HG02571 (cell line): ENCODE data around the gene TWIST1.

Experiments used
- ATAC-seq: cut with Tn5 transposase; IDR thresholded peaks from one replicate; pipeline ENCODE4 v1.9.1; 2021; ENCODE audit warnings: mild to moderate bottlenecking, moderate library complexity; ENCODE audit not compliant: unreplicated experiment

TWIST1 gene

DNA sequence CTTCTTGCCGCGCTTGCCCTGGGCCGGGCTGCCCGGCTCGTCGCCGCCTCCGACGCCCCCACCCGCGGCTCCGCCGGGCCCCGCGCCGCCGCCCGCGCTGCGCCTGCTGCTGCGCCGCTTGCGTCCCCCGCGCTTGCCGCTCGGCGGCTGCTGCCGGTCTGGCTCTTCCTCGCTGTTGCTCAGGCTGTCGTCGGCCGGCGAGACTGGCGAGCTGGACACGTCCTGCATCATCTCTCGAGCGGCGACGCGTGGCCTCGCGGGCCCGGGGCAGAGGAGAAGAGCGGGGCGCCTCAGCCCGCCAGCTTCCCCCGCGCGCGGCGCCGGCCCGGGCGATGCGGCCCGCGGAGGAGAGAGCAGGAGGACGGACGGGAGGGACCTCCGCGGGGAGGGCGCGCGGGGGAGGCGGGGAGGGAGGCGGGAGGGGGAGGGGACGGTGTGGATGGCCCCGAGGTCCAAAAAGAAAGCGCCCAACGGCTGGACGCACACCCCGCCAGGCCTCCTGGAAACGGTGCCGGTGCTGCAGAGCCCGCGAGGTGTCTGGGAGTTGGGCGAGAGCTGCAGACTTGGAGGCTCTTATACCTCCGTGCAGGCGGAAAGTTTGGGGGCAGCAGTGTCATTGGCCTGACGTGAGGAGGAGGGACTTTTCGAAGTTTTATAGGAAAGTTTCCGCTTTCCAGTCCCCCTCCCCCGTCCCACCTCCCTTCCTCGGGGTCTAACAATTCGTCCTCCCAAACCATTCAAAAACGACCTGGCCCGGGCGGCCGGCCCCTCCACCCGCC is at the start of gene TWIST1:
Gene TWIST1, minus strand, starts transcription at position 546 of the 779 bp plus-strand sequence. Its CDS starts 315 bp downstream, at position 231.
- ATAC-seq: no peak

DNA sequence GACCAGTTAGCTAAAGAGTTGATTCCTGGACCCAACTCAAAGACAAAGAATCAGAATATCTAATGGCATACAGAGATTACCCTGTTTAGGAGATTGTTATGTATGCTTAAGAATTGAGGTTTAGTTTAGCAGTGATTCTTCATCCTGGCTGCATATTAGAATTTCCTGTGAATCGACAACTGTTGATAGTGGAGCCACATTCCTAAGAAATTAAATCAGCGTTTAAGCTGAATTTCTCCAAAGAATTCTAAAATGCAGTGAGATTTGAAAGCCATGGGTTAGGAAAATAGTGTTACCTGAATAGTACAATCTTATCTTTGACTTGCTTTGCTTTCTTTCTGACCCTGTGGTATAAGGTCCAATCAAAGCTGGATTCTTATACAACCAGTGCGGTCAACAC is 44.2 kb upstream of the TWIST1 start:
- ATAC-seq: no peak

DNA sequence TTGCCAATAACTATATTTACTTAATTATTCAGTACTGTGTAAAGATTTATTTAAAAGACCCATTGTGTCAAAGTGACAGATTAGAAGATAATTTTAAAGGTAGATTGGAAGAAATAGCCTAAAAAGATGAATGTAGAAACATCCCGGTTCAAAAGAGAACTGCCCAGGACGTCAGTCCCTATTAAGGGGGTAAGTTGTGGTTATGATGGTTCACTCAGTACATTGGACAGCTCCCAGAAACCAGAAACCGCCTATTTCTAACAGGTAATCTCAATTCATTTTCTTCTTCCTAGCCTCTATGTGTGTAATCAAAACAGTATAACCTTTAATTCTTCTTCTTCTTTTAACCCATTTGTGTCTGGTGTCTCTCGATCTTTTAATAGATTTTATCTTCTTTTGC is 29.3 kb upstream of the TWIST1 start:
- no peak for ATAC-seq

DNA sequence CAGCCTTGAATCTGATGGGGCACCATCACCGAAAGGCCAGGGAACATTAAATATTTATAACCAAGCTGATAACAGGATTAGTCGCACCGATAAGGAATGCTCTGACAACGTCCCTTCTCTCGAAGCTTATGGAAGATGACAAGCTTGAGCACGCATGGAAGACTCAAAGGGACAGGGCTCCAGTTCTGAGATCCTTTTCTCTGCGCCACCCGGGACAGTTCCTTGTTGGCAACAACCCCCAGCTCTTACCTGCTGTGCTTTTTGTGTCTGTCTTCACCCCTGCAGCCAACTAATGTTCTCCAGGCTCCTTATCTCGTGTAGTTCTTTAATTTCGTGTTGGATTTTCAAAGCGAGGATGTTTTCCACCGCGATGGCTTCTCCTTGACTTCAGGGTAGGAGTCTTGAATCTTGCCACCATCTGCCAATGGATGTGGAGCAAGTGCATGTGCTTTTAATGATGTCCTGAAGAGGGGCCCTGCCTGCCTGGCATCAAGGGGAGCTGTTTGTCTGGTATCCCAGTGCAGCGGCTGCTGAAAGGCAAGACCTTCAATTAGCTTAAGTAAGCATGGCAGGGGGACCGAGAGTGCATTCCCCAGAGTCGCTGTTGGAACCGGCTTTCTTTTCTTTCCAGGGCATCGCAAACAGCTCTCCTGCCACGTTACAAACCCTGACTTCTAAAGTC is 28.1 kb upstream of the TWIST1 start:
- no peak for ATAC-seq

- ATAC-seq: no peak
Observed at GRCh38 chr7:19144661-19145433, 27.4 kb upstream of the TWIST1 start, which contains the start of gene FERD3L. FERD3L (minus strand) TSS chr7:19145421; CDS start chr7:19145362, 59 bp downstream.

GRCh38 chr7:19143881-19144574 is 26.6 kb upstream of the TWIST1 start:
- no peak for ATAC-seq

DNA sequence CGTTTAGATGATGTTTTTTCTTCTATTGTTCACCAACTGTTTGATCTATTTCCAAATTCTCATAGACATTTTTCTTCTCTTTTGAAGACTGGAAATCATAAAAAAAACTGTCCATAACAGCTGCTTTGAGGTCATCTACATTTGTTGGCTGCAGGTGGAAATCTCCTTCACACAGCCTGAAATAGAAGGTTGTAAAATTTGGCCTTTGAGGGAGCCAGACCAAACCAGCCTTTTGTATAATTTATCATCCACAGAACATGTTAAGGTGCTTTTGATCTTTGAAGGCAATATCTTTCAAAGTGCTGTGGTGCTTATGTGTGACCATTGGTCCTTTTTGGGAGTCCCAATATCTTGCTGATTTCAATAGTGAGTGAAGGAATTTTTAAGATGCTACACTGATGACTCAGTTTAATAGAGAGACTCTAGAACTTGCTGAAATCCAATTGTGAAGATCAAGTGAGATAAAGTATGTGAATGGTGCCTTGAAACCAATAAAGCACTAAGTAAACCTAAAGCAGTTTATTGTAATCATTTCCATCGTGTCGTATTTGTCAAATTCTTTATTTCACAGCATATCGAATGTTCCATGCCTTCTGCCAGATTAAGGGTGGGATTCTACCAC is 22.4 kb upstream of the TWIST1 start:
- no peak for ATAC-seq

- ATAC-seq: no peak
Observed at GRCh38 chr7:19133886-19134285, 16.4 kb upstream of the TWIST1 start.

DNA sequence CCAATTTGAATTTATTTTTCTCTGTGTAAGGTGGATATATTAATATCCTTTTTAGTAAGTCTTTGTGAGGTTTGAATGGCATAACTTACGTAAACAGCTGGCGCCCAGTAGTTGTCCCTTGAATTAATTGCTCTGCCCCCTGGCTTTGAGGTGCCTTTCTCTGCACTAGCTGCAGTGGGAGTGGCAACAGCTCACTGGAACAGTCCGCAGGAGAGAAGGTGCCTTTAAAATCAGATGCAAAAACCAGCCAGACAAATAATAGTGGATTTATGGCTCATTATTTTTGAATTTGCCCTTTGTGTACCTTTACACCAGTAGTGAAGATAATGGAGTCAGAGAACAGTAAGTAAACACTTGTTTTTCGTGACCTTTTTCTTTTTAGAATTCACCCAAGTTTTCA is 16.0 kb upstream of the TWIST1 start:
- ATAC-seq: no peak

GRCh38 chr7:19128856-19129255 is 11.4 kb upstream of the TWIST1 start:
- no peak for ATAC-seq

GRCh38 chr7:19121977-19122588 is 4.6 kb upstream of the TWIST1 start:
- ATAC-seq: no peak

DNA sequence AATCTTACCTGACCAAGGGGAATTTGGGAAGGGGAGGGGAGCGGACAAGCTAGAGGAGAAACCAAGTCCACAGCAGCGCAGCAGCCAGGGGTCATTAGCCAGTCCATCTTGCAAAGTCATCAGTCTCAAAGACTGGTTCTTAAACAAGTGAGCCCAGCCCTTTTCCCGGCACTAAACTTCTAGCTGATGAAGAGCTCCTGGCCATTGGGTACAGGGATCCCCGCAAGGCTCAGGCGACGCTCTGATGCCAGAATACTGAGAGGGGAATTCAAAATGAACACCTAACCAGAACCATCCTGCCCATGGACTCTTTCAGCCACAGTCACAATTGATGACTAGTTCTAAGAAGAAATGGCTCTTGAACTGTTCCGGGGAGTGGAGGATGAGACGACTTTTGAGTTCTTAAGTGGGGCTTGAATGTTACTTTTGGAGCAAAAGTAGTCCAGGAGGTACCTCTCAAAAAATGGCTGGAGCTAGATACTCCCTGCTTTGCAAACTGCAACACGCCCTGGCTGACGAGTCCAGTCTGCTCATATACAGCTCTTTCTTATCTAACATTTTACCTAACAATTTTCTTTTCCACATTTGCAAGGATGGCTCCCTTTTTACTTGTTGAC is 2.5 kb upstream of the TWIST1 start:
- no peak for ATAC-seq

DNA sequence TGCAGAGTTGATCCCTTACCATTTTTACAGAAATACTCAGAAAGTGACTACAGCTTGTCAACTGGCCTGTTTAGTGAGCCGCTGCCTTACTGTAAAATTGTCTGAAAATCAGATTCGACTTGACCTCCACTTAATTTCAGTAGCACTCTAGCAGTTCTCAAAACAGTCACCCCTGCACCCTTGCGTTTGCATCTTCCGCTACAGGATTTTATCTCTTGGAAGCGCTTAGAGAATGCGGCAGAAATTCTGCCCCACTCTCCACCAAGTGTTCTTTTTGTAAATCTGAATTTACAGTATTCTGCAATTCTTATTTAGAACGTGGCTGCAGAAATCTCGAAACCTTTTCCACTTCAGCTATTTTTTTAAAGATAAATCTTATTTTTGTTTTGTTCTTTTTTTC is 1.9 kb upstream of the TWIST1 start:
- no peak for ATAC-seq

GRCh38 chr7:19118636-19119371 is 1.4 kb upstream of the TWIST1 start:
- no peak for ATAC-seq

DNA sequence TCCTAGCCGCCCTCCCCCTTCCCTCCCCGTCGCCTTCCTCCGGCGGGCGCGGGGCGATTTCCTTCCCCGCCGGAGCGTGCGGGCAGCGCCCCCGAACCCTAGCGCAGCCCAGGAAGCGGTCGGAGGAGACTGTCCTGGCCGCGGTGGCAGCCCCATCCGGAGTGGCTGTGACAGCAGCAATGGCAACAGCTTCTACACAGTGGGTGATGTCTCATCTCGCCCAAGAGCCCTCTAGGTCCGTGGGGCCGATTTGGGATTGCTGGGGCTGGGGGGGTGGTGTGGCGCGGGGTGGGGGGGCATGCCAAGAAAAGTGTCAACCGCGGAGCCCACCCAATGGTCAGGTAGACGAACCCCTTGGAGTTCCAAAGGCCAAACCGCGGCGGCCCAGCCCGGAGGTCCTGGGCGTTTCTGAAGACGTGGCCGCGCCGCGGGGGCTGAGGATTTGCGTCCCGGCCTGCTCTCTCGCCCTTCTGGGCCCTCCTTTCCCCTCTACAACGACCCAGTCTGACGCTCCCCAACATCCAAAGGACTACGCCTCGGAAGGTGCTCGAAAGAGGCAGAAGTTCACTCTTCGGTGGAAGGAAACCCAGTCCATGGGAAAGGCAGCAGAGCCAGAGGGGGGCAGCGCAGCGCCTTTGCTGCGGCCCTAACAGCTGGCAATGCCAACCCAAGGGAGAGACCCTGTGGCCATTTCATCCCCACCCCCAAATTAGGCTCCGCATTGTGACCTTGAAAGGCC is 603 bp upstream of the TWIST1 start:
- no peak for ATAC-seq

DNA sequence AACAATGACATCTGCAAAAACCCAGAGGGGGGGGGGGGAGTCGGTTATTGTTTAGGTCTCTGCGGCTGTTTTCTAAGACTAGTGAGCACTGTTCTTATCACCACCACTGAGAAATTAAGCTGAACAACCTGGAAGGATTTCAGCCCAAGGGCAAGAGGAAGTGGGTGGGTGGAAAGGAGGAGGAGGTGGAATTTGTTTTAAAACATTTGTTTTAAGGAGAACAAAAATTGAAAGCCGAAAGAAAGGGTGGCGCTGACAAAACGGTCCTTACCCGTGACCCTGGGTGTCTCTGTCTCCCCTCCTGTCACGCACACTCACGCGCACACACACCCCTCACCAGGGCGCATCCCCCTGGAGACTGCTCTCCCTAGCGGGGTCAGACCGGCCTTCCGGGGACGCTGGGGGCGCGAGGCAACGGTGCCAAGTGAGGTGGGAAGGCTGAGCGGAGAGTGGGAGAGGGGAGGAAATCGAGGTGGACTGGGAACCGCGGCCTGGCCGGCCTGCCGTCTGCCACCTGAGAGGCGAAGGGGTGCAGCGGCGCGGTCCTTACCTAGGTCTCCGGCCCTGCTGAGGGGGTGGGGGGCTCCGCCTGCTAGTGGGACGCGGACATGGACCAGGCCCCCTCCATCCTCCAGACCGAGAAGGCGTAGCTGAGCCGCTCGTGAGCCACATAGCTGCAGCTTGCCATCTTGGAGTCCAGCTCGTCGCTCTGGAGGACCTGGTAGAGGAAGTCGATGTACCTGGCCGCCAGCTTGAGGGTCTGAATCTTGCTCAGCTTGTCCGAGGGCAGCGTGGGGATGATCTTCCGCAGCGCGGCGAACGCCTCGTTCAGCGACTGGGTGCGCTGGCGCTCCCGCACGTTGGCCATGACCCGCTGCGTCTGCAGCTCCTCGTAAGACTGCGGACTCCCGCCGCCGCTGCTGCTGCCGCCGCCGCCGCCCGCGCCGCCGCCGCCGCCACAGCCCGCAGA is 1.0 kb downstream of the TWIST1 start:
- ATAC-seq: no peak

DNA sequence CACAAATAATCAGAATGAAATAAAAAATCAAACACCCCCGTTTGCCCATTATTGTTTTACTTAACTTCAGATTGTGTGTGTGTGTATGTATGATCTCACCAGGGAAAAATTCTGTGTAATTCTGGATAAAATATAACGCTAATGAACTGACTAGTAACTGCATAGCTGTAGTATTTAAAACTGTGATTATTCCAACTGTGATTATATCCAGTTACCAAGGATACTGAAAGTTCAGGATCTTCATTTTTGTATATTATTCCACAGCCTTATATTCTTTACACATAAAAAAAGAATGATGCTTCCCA is 2.9 kb downstream of the TWIST1 start:
- no peak for ATAC-seq
